Right ventricle myocardium superior (tissue), 1 donor: ENCODE data around the gene WDR91. TPM values are rescaled to one million over a fixed set of nuclear protein-coding genes. Genes with fewer than 3 reads are reported as not detected.
A peak's percentile ranks its signal among the peaks of the same experiment; 100 is the strongest.

Experiments
- ATAC-seq: fragments of 200-7000 bp; cut with Tn5 transposase; one replicate; pipeline ENCODE4 v1.9.1; 2020; ENCODE audit warnings: mild to moderate bottlenecking; ENCODE audit not compliant: poor library complexity
- DNase-seq: peaks from one replicate; pipeline ENCODE4 v3.0.0-alpha.2; 2020
- intact Hi-C: fragments of 100-400 bp; cut with DNase I; formaldehyde crosslinking; loops from one replicate; pipeline ENCODE4 v1.11.2; 2022
- total RNA-seq: library from RNA; stranded (reverse); fragmentation: NEBNext Ultra II Directional; extraction: Animal tissue kit (Norgen Biotek cat#: 25700); gene quantifications from one replicate; pipeline ENCODE4 v1.2.1, GENCODE V29; 2021
- donor health status: DM: no; HTN: yes; CAD: no; lungs with severe emphysema.

Gene WDR91
- total RNA-seq, 1 donor from 2014 or later = 5.1 TPM

DNA sequence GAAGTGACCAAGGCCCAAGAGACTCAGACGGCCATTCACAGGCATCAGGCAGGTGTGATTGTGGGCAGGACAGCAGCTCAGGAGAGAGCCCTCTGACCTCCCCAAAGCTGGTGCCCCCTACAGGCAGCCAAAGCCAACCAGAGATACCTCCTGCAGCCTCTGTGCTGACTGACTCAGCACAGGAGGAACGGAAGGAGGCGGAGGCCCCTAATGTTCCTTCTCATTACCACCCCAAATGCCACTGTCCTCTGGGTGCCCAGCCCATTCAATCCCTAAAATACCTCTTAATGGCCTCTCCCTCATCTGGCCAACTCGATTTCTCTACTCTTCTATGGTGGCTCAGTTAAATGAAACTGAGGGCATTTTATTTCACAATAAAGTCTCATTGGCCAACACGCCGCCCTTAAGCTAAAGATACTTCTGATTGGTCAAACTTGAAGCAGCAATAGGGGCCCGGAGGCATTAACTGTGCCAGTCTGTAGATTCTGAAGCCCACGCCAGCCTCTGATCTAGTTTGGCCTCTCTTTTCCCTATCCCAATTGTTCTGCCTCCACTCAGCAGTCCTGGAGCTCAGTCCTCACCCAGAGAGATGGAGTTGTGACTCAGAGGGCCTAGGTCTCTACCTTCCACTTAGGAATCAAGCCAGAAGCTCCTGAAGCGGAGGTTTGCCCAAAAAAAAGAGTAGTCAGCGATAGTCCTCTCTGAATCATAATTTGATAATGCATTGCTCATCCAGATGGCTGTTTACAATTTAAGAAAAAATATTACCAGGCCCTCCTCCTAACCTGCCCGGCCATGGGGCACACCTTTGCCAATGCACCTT lies 42.0 kb downstream of the WDR91 start:
- intact Hi-C loops = loop anchor here (5.0 kb wide), 2 partner anchors 182 to 482 kb away; partner anchors contain the start of gene AGBL3
- no peak for DNase-seq
- ATAC-seq = no peak

DNA sequence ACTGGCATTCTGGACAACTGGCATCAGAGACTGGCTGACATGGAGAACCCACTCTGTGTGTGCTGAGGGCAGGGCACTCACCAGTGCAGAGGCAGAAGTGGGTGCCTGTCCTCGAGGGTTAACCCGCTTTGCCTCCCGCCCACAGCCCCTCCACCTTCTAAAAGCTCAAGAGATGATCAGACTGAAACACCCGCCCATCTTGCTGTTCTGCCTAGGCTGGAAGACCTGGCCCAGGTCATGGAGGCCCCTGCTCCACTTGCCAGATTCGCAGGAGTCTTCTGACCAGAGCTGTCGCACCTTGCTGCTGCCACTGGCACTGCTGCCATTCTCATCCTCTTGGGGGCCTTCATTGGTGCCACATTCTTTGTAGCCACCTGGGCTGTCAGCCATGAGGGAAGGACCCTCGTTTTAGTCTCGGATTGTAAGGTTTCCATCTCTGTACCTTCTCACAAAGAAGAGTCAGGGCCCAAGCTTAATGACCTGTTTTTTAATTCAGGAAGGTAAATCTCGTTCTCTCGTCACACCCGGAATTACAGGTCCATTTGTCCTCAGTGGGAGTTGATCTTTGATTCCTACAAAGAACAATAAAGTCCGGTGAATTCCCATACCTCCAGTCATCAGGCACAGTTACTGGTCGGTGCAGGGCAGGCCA lies 42.7 kb downstream of the WDR91 start:
- ATAC-seq (no peak), DNase-seq (no peak)
- intact Hi-C loops = loop anchor here (5.0 kb wide), 2 partner anchors 181 to 481 kb away; partner anchors contain the start of gene AGBL3

DNA sequence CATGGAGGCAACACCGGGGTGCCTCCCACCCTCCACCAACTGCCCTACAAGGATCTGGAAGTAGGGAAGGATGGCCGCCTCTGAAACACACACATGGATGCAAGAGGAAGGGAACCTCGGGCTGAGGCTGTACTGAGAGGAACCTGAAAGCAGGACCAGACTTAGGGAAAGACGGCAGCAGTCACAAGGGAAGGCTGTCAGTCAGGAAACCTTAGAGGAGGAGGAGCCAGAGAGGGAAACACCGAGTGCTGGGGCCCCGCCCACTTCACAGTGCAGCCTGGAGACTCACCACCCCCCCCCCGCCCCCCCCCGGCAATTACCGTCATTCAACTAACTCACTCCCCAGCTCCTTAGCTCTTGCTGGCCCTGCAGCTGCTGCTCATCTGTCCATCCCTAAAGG lies 43.3 kb downstream of the WDR91 start:
- ATAC-seq (no peak), DNase-seq (no peak)
- intact Hi-C loops = loop anchor here (5.0 kb wide), 2 partner anchors 181 to 481 kb away; partner anchors contain the start of gene AGBL3

DNA sequence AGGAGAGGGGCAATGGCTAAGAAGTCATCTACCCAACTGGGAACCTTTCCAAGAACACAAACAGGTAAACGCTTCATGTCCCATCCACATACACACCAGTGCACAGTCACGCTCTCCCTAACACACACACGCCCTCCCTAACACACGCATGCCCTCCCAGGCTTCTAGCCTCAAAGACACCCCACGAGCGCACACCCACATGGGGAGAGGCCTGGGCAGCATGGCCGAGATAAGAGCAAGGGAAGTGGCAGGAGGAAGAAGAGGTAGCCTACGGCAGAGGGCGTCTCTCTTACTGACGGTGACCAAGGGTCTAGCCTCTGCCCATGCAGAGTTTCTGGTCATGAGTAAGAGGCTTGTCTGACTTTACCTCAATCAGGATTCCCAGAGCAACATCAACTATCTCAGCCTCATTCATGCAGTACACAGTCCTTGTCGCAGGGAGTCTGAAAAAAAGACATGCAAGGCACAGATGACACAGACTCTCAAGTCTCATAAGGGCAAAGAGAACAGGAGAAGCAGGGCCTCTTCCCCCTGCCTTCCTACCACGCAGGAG lies 43.9 kb downstream of the WDR91 start:
- intact Hi-C loops = loop anchor here (5.0 kb wide), 2 partner anchors 180 to 480 kb away; partner anchors contain the start of gene AGBL3
- no peak for ATAC-seq
- DNase-seq = no peak

DNA sequence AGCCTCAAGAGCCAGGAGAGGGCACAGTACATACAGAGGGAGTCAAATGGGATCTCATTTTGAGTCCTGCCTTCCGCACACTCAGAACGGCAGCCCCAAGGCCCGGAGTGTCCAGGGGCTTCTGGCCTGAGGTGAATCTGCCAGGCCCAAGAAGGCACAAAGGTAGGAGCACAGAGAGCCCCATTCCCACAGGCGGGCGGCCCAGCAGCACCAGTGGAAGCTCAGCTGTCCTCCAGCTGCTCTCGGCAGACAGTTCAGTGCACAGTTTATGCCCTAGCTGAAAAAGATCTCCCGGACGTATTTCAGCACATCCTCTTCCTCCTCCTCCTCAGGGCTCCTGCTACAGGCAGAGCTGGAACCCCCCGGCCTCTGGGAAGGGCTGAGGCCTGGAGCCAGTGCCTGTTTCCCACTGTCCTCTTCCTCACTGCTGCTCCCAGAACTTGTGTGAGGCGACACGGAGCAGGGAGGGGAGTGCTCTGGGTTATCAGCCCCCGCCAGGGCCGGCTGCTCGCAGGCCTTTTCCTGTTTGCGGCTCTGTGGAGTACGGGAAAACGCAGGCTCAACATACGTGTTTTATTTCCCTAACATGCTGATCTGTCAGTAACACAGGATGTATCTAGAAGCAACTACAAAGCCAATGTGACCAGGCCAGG lies 44.9 kb downstream of the WDR91 start:
- intact Hi-C loops = loop anchor here (5.0 kb wide), 2 partner anchors 179 to 479 kb away; partner anchors contain the start of gene AGBL3
- ATAC-seq = no peak
- no peak for DNase-seq

DNA sequence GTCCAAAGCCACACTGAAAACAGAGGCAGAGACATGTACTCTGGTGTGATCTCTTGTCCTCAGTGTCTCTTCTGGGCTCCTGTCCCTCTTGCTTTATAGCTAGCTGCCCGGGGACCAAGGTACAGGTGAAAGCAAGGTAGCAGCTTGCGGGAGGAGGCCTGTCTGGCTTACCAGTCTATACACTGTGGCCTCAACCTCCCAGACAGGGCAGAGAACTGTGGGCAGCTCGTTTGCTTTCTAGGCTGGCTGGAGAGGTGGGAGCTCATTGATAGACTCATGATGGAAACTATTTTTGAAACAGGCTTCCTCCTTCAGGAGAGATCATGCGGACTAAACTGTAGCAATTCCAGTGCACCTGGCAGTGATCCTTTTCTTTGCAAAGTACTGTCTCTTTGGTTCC lies 45.5 kb downstream of the WDR91 start:
- intact Hi-C loops = loop anchor here (5.0 kb wide), 2 partner anchors 179 to 479 kb away; partner anchors contain the start of gene AGBL3
- no peak for ATAC-seq

DNA sequence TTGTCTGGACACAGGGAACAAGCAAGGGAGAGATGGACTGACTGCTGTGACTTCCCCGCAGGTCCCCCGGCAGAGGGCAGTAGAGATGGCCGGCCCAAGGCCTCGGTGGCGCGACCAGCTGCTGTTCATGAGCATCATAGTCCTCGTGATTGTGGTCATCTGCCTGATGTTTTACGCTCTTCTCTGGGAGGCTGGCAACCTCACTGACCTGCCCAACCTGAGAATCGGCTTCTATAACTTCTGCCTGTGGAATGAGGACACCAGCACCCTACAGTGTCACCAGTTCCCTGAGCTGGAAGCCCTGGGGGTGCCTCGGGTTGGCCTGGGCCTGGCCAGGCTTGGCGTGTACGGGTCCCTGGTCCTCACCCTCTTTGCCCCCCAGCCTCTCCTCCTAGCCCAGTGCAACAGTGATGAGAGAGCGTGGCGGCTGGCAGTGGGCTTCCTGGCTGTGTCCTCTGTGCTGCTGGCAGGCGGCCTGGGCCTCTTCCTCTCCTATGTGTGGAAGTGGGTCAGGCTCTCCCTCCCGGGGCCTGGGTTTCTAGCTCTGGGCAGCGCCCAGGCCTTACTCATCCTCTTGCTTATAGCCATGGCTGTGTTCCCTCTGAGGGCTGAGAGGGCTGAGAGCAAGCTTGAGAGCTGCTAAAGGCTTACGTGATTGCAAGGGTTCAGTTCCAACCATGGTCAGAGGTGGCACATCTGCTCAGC lies 46.8 kb downstream of the WDR91 start:
- DNase-seq = no peak
- intact Hi-C loops = loop anchor here (5.0 kb wide), 2 partner anchors 177 to 477 kb away; partner anchors contain the start of gene AGBL3
- ATAC-seq = no peak

More for the DNA sequence above, 45.5 kb downstream of the WDR91 start:
- DNase-seq = no peak

DNA sequence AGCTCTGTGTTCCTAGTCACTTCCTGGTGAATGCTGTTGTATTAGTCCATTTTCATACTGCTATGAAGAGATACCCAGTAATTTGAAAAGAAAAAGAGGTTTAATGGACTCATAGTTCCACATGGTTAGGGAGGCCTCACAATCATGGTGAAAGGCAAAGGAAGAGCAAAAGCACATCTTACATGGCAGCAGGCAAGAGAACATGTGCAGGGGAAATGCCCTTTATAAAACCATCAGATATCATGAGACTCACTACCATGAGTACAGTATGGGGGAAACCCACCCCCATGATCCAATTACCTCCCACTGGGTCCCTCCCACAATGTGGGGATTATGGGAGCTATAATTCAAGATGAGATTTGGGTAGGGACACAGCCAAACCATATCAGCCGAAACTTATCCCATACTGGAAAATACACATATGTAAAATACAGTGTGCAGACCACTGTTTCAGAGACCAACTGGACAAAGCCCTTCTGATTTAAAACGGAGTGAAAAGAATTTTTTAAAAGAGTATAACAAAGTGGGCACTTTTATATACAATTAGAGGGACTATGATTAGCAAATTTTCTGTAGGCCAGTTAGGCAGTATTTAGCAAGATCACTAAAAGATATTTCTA lies 48.8 kb downstream of the WDR91 start:
- intact Hi-C loops = no loop called here
- no peak for ATAC-seq
- DNase-seq = no peak

DNA sequence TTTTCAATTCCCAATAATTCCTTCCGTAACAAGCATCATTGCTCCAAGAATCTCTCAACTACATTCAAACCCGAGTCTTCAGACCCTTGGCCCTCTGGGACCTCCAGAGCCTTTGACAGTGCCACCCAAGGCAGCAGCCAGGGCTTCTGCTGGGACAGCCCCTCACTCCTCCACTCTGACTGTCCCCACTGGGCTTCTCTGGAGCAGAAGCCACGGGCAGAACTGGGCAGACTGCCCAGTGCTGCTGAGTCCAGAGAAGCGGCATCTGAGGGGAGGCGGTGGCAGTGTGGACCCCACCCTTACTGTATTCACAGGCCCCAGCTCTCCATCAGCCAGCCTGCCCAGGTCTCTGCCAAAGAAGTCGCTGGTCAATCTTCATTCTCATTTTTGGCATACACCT lies 49.7 kb downstream of the WDR91 start:
- ATAC-seq = no peak
- intact Hi-C loops = no loop called here
- no peak for DNase-seq

DNA sequence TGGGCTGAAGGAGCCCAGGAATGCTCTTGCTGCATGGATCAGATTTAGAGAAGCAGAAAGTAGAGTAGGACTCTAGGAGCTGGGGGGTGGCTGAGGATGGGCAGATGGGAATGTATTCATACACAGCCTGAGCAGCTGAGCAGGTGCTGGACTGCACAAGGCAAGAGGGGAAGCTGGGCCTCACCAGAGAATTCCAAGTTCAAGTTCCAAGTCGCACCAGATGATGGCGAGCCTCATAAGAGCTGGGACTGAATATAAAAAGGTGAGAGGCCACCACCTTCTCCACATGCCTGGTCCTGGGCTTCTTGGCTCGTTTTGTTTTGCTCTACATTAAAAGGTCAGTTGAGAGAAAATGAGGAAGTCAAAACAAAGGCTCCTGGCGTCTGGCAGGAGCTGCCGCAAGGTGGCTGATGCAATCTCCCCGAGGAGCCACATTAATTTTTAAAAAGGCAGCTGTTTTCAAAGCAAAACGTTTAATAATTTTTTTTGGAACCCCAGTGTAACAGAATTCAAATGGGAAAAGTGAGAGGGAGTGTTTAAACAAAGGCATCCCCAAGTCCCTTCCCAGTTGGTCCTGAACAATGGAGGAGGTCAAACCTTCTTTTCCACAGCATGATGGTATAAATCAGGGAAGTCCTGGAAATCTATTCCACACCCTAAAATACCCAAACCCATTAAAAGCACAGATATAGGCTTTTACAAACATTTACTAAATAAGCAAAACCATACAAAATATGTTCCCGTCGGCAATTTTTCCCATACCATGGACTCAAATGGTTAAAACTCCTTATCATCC lies 50.3 kb downstream of the WDR91 start:
- intact Hi-C loops = no loop called here
- peak; percentile 47 for DNase-seq
- ATAC-seq = peak; percentile 5

DNA sequence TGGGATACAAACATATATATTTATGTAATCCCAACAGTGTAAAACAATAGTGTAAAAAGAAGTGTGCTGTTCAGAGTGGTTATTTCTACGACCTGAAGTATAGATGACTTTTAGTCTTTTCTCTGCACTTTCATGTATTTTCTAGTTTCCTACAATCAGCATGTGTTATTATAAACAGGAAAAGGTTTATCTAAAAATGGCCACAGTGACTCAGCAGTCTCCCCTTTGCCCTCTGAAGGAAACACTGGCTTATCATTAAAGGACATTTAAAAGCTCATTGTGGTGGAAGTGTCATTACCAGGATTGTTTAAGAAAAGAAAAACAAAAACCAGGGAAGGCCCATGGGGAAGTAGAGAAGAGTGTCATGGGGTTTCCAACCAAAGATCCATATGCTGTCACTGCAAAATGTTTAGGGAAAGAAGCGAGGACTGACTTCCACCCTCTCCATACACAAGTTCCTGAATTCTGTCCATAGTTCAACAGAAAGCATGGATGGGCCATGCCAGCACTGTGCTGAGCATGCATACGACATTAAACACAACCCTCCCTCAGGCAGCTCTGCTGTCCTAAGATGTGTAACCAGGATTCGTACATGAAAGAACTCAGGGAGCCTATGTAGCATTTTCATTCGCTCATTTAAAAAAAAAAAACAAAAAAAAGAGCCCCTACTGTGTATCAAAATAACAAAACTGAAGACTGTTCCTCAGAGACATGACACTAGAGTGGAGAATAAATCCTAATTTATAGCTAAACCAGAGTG lies 51.0 kb downstream of the WDR91 start:
- DNase-seq = no peak
- intact Hi-C loops = no loop called here
- peak; percentile 48 for ATAC-seq

DNA sequence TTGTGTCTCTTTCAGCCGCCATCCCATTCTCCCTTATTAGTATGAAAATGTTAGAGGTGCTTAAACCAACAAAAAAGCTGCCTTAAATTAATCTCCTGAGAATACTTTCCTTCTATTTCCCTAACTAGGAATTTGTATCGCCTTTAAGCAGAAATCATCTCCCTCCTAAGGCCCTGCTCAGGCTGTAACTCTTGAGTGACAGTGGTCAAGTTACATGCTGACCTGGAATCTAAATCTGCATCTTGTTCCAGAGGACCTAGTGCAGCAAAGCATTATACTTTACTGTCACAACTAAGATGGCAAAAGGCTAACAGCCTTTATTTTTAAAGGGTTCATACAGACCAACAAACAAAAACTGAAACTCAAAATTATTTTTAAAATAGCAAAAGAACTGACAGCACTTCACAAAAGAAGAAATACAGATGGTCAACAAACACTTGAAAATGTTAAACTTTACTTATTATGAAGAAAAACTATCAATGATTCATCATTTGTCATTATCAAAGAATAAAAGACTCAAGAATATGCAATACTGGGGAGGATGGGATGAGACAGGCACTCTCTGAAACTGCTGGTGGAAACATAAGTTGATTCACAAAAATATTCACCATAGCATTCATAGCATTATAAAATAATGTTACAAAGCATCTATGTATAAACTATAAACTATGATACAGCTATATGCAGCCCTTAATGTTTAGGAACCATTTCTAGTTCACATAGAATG lies 51.8 kb downstream of the WDR91 start:
- peak; percentile 13 for ATAC-seq
- DNase-seq = no peak
- intact Hi-C loops = no loop called here

DNA sequence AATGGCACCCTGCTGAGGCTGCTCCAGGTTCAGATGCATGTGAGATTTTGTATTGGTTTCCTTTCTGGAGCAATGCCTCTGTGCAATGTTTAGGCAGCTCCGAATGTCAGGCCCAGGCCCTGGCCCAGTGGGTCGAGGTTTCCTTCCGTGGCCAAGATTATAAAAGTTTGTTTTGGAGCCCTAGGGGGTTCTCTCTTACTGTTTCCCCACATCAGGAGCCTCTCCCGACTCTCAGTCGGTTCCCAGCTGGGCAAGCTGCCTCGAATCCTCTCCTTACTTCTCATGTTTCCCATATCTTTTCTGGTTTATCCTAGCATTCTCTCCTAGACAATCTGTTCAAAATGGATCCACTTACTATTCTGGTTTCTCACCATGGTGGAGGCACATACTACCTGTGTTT lies 52.5 kb downstream of the WDR91 start:
- intact Hi-C loops = no loop called here
- no peak for ATAC-seq
- DNase-seq = no peak

DNA sequence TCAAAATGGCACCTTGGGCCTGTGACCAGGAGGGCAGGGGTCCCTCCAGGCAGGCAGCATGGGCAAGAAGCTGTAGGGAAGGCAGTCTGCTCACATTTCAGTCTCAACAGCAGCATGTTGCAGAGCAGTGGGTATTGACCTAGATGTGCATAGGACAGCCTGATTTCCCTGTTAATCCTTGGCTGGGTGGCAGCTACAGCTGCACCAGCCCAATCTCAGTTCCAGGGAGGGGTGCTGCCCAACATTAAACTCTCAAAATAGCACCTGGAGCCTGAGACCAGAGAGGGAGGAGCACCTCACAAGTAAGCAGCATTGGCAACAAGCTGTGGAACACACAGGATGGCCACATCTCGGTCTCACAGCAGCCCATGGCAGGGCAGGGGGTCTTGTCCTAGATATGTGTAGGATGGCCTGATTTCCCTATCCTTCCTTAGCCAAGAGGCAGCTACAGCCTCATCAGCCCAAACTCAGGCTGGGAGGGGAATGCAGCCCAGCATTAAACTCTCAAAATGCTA lies 53.1 kb downstream of the WDR91 start:
- ATAC-seq = peak; percentile 63
- DNase-seq = no peak
- intact Hi-C loops = no loop called here

DNA sequence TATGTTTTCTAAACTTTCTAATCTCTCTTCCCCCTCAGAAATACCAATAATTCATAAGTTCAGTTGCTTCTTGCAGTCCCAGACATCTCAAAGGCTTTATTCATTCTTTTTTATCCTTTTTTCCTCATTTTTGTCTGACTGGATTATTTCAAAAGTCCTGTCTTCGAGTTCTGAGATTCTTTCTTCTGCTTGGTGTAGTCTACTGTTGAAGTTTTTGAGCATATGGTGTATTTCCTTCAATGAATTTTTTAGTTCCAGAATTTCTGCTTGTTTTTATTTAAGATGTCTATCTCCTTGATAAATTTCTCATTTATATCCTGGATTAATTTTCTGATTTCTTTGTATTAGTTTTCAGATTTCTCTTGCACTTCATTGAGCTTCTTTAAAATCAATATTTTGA lies 55.0 kb downstream of the WDR91 start:
- DNase-seq (no peak), ATAC-seq (no peak)
- intact Hi-C loops = no loop called here

DNA sequence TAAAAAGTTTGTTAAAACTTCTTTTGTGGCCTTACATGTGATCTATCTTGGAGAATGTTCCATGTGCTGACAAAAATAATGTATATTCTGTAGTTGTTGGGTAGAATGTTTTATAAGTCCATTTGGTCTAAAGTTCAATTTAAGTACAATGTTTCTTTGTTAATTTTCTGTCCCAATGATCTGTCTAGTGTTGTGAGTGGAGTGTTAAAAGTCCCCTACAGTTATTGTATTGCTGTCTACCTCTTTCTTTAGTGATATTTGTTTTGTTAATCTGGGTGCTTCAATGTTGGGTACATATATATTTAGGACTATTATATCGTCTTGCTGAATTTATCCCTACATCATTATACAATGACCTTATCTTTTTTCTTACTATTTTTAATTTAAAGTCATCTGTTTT lies 56.6 kb downstream of the WDR91 start:
- ATAC-seq (no peak), DNase-seq (no peak)
- intact Hi-C loops = loop anchor here (5.0 kb wide), 1 partner anchor 167 kb away; the partner anchor contains the start of gene AGBL3
